EH (cell line): ENCODE results near the gene SCGB1A1.
"Not testable (repeated sequence)": the region's sequence is repeated elsewhere in the genome, so short reads cannot be mapped to it uniquely, and the experiment has no call there.

Experiments
- DNase-seq: peaks from one replicate; pipeline ENCODE4 v3.0.0-alpha.2; 2015; ENCODE audit warnings: low read depth

The SCGB1A1 gene

GRCh38 chr11:62418733-62419132 is at the start of gene SCGB1A1:
Gene SCGB1A1 (plus strand): TSS chr11:62419033. CDS start chr11:62419096, 63 bp downstream.
- no peak for DNase-seq

GRCh38 chr11:62370743-62371440 is 47.9 kb upstream of the SCGB1A1 start:
- peak; percentile 27 for DNase-seq

- no peak for DNase-seq
Measured at GRCh38 chr11:62372871-62373270, 46.0 kb upstream of the SCGB1A1 start.

GRCh38 chr11:62373464-62374119 is 45.2 kb upstream of the SCGB1A1 start:
- DNase-seq, result no peak

GRCh38 chr11:62374801-62375200 is 44.0 kb upstream of the SCGB1A1 start:
- DNase-seq, result no peak

GRCh38 chr11:62378459-62379063 is 40.3 kb upstream of the SCGB1A1 start:
- peak; percentile 62 for DNase-seq

GRCh38 chr11:62379586-62379985 is 39.2 kb upstream of the SCGB1A1 start:
- DNase-seq, result not testable (repeated sequence)

- DNase-seq, result peak; percentile 73
Measured at GRCh38 chr11:62380821-62381245, 38.0 kb upstream of the SCGB1A1 start.

- no peak for DNase-seq
Measured at GRCh38 chr11:62383822-62384221, 35.0 kb upstream of the SCGB1A1 start.

GRCh38 chr11:62386083-62386482 is 32.8 kb upstream of the SCGB1A1 start:
- not testable (repeated sequence) for DNase-seq

GRCh38 chr11:62387381-62387780 is 31.5 kb upstream of the SCGB1A1 start:
- no peak for DNase-seq

- no peak for DNase-seq
Measured at GRCh38 chr11:62388999-62389398, 29.8 kb upstream of the SCGB1A1 start.

- DNase-seq, result no peak
Measured at GRCh38 chr11:62390237-62390636, 28.6 kb upstream of the SCGB1A1 start.

- no peak for DNase-seq
Measured at GRCh38 chr11:62390722-62391121, 28.1 kb upstream of the SCGB1A1 start.

GRCh38 chr11:62391642-62392425 is 27.0 kb upstream of the SCGB1A1 start:
- DNase-seq, result no peak

GRCh38 chr11:62392506-62392905 is 26.3 kb upstream of the SCGB1A1 start:
- DNase-seq, result no peak

GRCh38 chr11:62393061-62393611 is 25.7 kb upstream of the SCGB1A1 start:
- no peak for DNase-seq

GRCh38 chr11:62393735-62394134 is 25.1 kb upstream of the SCGB1A1 start:
- DNase-seq, result no peak

- DNase-seq, result peak; percentile 87
Measured at GRCh38 chr11:62394825-62395538, 23.9 kb upstream of the SCGB1A1 start.

GRCh38 chr11:62395885-62396551 is 22.8 kb upstream of the SCGB1A1 start:
- no peak for DNase-seq
